H1 (cell line): ENCODE results near the gene BRD1. TPM values are rescaled to one million over a fixed set of nuclear protein-coding genes. Genes with fewer than 3 reads are reported as not detected.
A peak's percentile ranks its signal among the peaks of the same experiment; 100 is the strongest.

Experiments used
- CTCF ChIA-PET: fragments of 300-600 bp; sonication (Branson Sonifier 250); formaldehyde crosslinking; loops from one replicate; lab custom pipeline; 2021; ENCODE audit not compliant: partially characterized antibody; lab: Charles Lee
- POLR2A ChIA-PET: fragments of 300-600 bp; sonication (Branson Sonifier 250); formaldehyde crosslinking; loops from one replicate; lab custom pipeline; 2021; ENCODE audit warnings: inconsistent platforms; ENCODE audit not compliant: partially characterized antibody; lab: Charles Lee
- DNase-seq, 2 experiments: peaks; one replicate each; pipeline versions ENCODE4 v3.0.0 to v3.0.0-alpha.2; 2010 to 2022; ENCODE audit warnings: low spot score in 2 of 2, low read depth in 1 of 2, mixed read lengths in 1 of 2
- FAIRE-seq: peaks from 2 replicates; lab custom pipeline; 2011; peaks lifted over from hg19 to GRCh38; lab: Jason Lieb, UNC
- H2AFZ ChIP-seq: 2 replicates; pipeline ENCODE4 v1.8.1; 2012; ENCODE audit warnings: low read length, inconsistent platforms
- H2AK5ac ChIP-seq: 2 replicates; pipeline ENCODE4 v1.6.1; 2013; ENCODE audit warnings: low read depth, low read length
- H2BK120ac ChIP-seq: replicated peaks from 2 replicates; pipeline ENCODE3; 2013; ENCODE audit warnings: low read depth, low read length, inconsistent platforms
- H2BK12ac ChIP-seq: 2 replicates; pipeline ENCODE4 v1.6.1; 2013; ENCODE audit warnings: low read depth, low read length
- H2BK15ac ChIP-seq: 2 replicates; pipeline ENCODE4 v1.6.1; 2013; ENCODE audit warnings: low read length
- H2BK20ac ChIP-seq: 2 replicates; pipeline ENCODE4 v1.6.1; 2013; ENCODE audit warnings: low read length
- H2BK5ac ChIP-seq: 2 replicates; pipeline ENCODE4 v1.6.1; 2013; ENCODE audit warnings: low read depth, low read length
- H3K14ac ChIP-seq: 2 replicates; pipeline ENCODE4 v1.6.1; 2013; ENCODE audit warnings: inconsistent platforms; ENCODE audit not compliant: insufficient read length
- H3K18ac ChIP-seq: 2 replicates; pipeline ENCODE4 v1.6.1; 2013; ENCODE audit warnings: low read length; ENCODE audit errors: extremely low read depth
- H3K23ac ChIP-seq: 2 replicates; pipeline ENCODE4 v1.6.1; 2013; ENCODE audit warnings: inconsistent platforms; ENCODE audit not compliant: insufficient read length
- H3K23me2 ChIP-seq: 2 replicates; pipeline ENCODE4 v1.6.1; 2013; ENCODE audit warnings: low read depth, low read length
- H3K27ac ChIP-seq: 2 replicates; pipeline ENCODE4 v1.6.1; 2011; ENCODE audit warnings: low read depth, low read length, inconsistent platforms
- H3K27me3 ChIP-seq, 4 experiments: replicated peaks in 1 of 4; 1 replicate in 1 of 4; 2 replicates in 3 of 4; pipeline versions ENCODE4 v1.6.1 to v1.8.1; 2011 to 2013; ENCODE audit warnings: low read length in 3 of 4, mild to moderate bottlenecking in 3 of 4, inconsistent platforms in 2 of 4, mixed read lengths in 2 of 4, moderate library complexity in 1 of 4; ENCODE audit not compliant: control insufficient read depth in 3 of 4, insufficient read depth in 3 of 4; ENCODE audit errors: extremely low read depth in 1 of 4
- H3K36me3 ChIP-seq, 4 experiments: 2 replicates each; pipeline versions ENCODE4 v1.6.1 to v1.8.1; 2011 to 2013; ENCODE audit warnings: mild to moderate bottlenecking in 4 of 4, low read length in 3 of 4, moderate library complexity in 2 of 4, control low read depth in 1 of 4, inconsistent platforms in 1 of 4; ENCODE audit not compliant: insufficient read depth in 4 of 4, control insufficient read depth in 2 of 4
- H3K4ac ChIP-seq: replicated peaks from 2 replicates; pipeline ENCODE3; 2013; ENCODE audit warnings: low read length, low read depth, mixed read lengths, inconsistent platforms; ENCODE audit not compliant: insufficient read length
- H3K4me1 ChIP-seq, 4 experiments: replicated peaks in 1 of 4; 1 replicate in 1 of 4; 2 replicates in 3 of 4; pipeline versions ENCODE4 v1.6.1 to v1.8.1; 2011 to 2013; ENCODE audit warnings: low read length in 3 of 4, inconsistent platforms in 2 of 4, mixed read lengths in 1 of 4; ENCODE audit not compliant: insufficient read depth in 4 of 4, control insufficient read depth in 3 of 4
- H3K4me2 ChIP-seq, 2 experiments: 2 replicates each; pipeline versions ENCODE4 v1.6.1 to v1.8.1; 2011 to 2013; ENCODE audit warnings: low read depth in 2 of 2, low read length in 2 of 2, control low read depth in 1 of 2, inconsistent platforms in 1 of 2, mild to moderate bottlenecking in 1 of 2; ENCODE audit not compliant: insufficient read depth in 1 of 2
- H3K4me3 ChIP-seq, 4 experiments: fragments of 200-600, 300-600 bp in 1 of 4; sonication (generic), shearing (Covaris generic), sonication (Bioruptor Twin) in 1 of 4; 2 replicates each; pipeline versions ENCODE4 v1.5.1 to v1.8.1; 2011 to 2016; ENCODE audit warnings: low read length in 4 of 4, low read depth in 3 of 4, control low read depth in 2 of 4, inconsistent platforms in 2 of 4, mild to moderate bottlenecking in 2 of 4, mixed read lengths in 1 of 4, moderate library complexity in 1 of 4; ENCODE audit not compliant: insufficient read depth in 2 of 4; ENCODE audit errors: extremely low read depth in 1 of 4
- H3K56ac ChIP-seq: replicated peaks from 2 replicates; pipeline ENCODE3; 2013; ENCODE audit warnings: low read depth, mild to moderate bottlenecking, mixed read lengths, low read length, inconsistent platforms; ENCODE audit not compliant: insufficient read length
- H3K79me1 ChIP-seq: 2 replicates; pipeline ENCODE4 v1.6.1; 2013; ENCODE audit warnings: low read depth, low read length, control low read depth
- H3K79me2 ChIP-seq, 2 experiments: 2 replicates each; pipeline versions ENCODE4 v1.6.1 to v1.8.1; 2012 to 2013; ENCODE audit warnings: low read length in 2 of 2, mild to moderate bottlenecking in 2 of 2, inconsistent platforms in 1 of 2; ENCODE audit not compliant: insufficient read depth in 2 of 2, control insufficient read depth in 1 of 2
- H3K9ac ChIP-seq, 4 experiments: replicated peaks in 1 of 4; 1 replicate in 1 of 4; 2 replicates in 3 of 4; pipeline versions ENCODE4 v1.6.1 to v1.8.1; 2011 to 2013; ENCODE audit warnings: low read depth in 3 of 4, low read length in 3 of 4, control low read depth in 2 of 4, mild to moderate bottlenecking in 2 of 4, moderate library complexity in 2 of 4, inconsistent platforms in 1 of 4; ENCODE audit errors: extremely low read depth in 1 of 4
- H3K9me3 ChIP-seq, 2 experiments: 2 replicates each; pipeline versions ENCODE4 v1.6.1 to v1.8.1; 2012 to 2013; ENCODE audit warnings: mild to moderate bottlenecking in 2 of 2, moderate library complexity in 2 of 2, control low read depth in 1 of 2, inconsistent platforms in 1 of 2, low read depth in 1 of 2, low read length in 1 of 2, mixed read lengths in 1 of 2; ENCODE audit not compliant: insufficient read depth in 2 of 2
- H4K20me1 ChIP-seq, 2 experiments: replicated peaks in 1 of 2; 2 replicates each; pipeline versions ENCODE3 to v1.8.1; 2011 to 2013; ENCODE audit warnings: inconsistent platforms in 2 of 2, low read length in 2 of 2, mild to moderate bottlenecking in 1 of 2; ENCODE audit not compliant: insufficient read depth in 2 of 2, control insufficient read depth in 1 of 2
- H4K5ac ChIP-seq: 2 replicates; pipeline ENCODE4 v1.6.1; 2013; ENCODE audit warnings: low read length, low read depth, mixed read lengths, inconsistent platforms; ENCODE audit not compliant: insufficient read length
- H4K8ac ChIP-seq: 2 replicates; pipeline ENCODE4 v1.8.0; 2013; ENCODE audit warnings: mild to moderate bottlenecking, moderate library complexity, low read length, inconsistent platforms; ENCODE audit not compliant: insufficient read depth; ENCODE audit errors: extremely low read depth
- H4K91ac ChIP-seq: replicated peaks from 2 replicates; pipeline ENCODE3; 2013; ENCODE audit warnings: low read length, mixed read lengths, inconsistent platforms; ENCODE audit not compliant: insufficient read length
- BACH1 ChIP-seq: IDR thresholded peaks from 2 replicates; pipeline ENCODE4 v1.6.1; 2012; ENCODE audit warnings: low read length, improper control_type of control experiment
- CBX5 ChIP-seq: fragments of 300-800, 300-1000 bp; sonication (generic); IDR thresholded peaks from 2 replicates; pipeline ENCODE4 v1.7.1; 2016; ENCODE audit warnings: antibody characterized with exemption, low read length, low read depth
- CHD2 ChIP-seq: IDR thresholded peaks from 2 replicates; pipeline ENCODE4 v1.6.1; 2012; ENCODE audit warnings: low read length, improper control_type of control experiment
- GTF2F1 ChIP-seq: IDR thresholded peaks from 2 replicates; pipeline ENCODE4 v1.6.1; 2012; ENCODE audit warnings: low read depth, low read length, improper control_type of control experiment, borderline replicate concordance
- HDAC2 ChIP-seq, 2 experiments: fragments of 300-600 bp in 1 of 2; sonication (generic) in 1 of 2; IDR thresholded peaks; 2 replicates each; pipeline ENCODE4 v1.6.1; 2011 to 2012; ENCODE audit warnings: low read depth in 2 of 2, low read length in 2 of 2, mild to moderate bottlenecking in 2 of 2, moderate library complexity in 2 of 2, borderline replicate concordance in 1 of 2, inconsistent platforms in 1 of 2
- POLR2A ChIP-seq, 2 experiments: IDR thresholded peaks; 1 replicate in 1 of 2; 2 replicates in 1 of 2; pipeline ENCODE4 v1.6.1; 2011; ENCODE audit warnings: low read depth in 2 of 2, low read length in 2 of 2, mild to moderate bottlenecking in 2 of 2; ENCODE audit errors: control extremely low read depth in 1 of 2
- RFX5 ChIP-seq: IDR thresholded peaks from 2 replicates; pipeline ENCODE4 v1.6.1; 2011; ENCODE audit warnings: low read depth, low read length, improper control_type of control experiment, borderline replicate concordance
- RXRA ChIP-seq: IDR thresholded peaks from 2 replicates; pipeline ENCODE4 v1.6.1; 2011; ENCODE audit warnings: low read depth, mild to moderate bottlenecking, low read length, moderate library complexity; ENCODE audit not compliant: insufficient read depth
- SP1 ChIP-seq: IDR thresholded peaks from 2 replicates; pipeline ENCODE4 v1.6.1; 2011; ENCODE audit warnings: low read depth, low read length
- SUZ12 ChIP-seq: fragments of 200-600 bp; sonication (generic); IDR thresholded peaks from 2 replicates; pipeline ENCODE4 v1.6.1; 2012; ENCODE audit warnings: mild to moderate bottlenecking, inconsistent platforms, low read length, moderate library complexity, mixed read lengths
- WGBS, 2 experiments: shearing (Covaris generic) in 1 of 2; methylation state at CpG; one replicate each; pipeline versions ENCODE4 v1.1.6 to v1.1.7; 2013 to 2015; ENCODE audit warnings: low lambda C conversion rate in 2 of 2, mixed read lengths in 2 of 2, inconsistent platforms in 1 of 2, low coverage in 1 of 2, missing lambda C conversion rate in 1 of 2; ENCODE audit not compliant: insufficient replicate concordance in 2 of 2, insufficient coverage in 1 of 2, insufficient read length in 1 of 2; ENCODE audit errors: extremely low coverage in 1 of 2, missing lambda C conversion rate in 1 of 2; 5-methylcytosine and 5-hydroxymethylcytosine counted together
- polyA plus RNA-seq, 7 experiments: library from polyadenylated mRNA; depleted of rRNA in 3 of 7; stranded (reverse) in 5 of 7; unstranded in 2 of 7; fragments of >200 nt in 5 of 7; fragments of 200-250 nt in 2 of 7; gene quantifications; 1 replicate in 5 of 7; 2 replicates in 1 of 7; 4 replicates in 1 of 7; pipeline versions ENCODE4 v1.2.1 to v1.2.3, GENCODE V29; 2011 to 2013; ENCODE audit warnings: missing spikeins in 2 of 7, mixed read lengths in 2 of 7
- total RNA-seq: library from RNA; stranded (reverse); fragmentation: NEBNext Ultra II Directional; extraction: Animal tissue kit (Norgen Biotek cat#: 25700); gene quantifications from 2 replicates; pipeline ENCODE4 v1.2.1, GENCODE V29; 2021

Gene BRD1
- total and polyA plus RNA-seq, 2 of the 8 experiments (the other 6 are each of a cell fraction or from before 2014, with no cell fraction given), result 6.8 to 34.0 TPM

- Histone ChIP-seq H2BK120ac (peak overlapping the region; percentile 28), H3K79me1 (peaks cover 22% of the 10 kb centered on the region), H2BK12ac (no peak overlapping the region), H3K27me3 (no peaks in the 10 kb centered on the region), H2BK15ac (no peak overlapping the region), H3K79me2 (peaks cover 23 to 90% of the 10 kb centered on the region in 2 experiments), H2AK5ac (no peak overlapping the region), H4K5ac (no peak overlapping the region), H3K14ac (no peak overlapping the region), H3K23me2 (no peaks in the 10 kb centered on the region), H3K27ac (no peak overlapping the region), H3K4me3 (no peak overlapping the region), H3K23ac (no peak overlapping the region), H3K56ac (no peak overlapping the region), H4K20me1 (peaks cover 9 to 21% of the 10 kb centered on the region in 2 experiments), H3K4me1 (no peaks in the 10 kb centered on the region), H3K4me2 (no peak overlapping the region), H3K36me3 (peaks cover 0 to 6% (median 0%) of the 10 kb centered on the region in 4 experiments; a peak in 3 of 8 replicates), H4K91ac (no peak overlapping the region), H3K18ac (no peak overlapping the region), H2AFZ (no peak overlapping the region), H3K9me3 (peaks cover 9 to 10% of the 10 kb centered on the region in 2 experiments), H3K9ac (no peak overlapping the region), H2BK5ac (no peak overlapping the region; the same call in 1 of the 2 replicates), H3K4ac (no peak overlapping the region), H2BK20ac (no peak overlapping the region), H4K8ac (no peak overlapping the region)
- 91% methylated on average over 17 of the region's 17 CpGs; no CpG with 5 or more reads in 1 of the 2 experiments for WGBS, 2 experiments
- FAIRE-seq (no peak), DNase-seq (no peak)
- ChIA-PET POLR2A (no interaction called here), CTCF (interaction anchor here (0.7 to 3.0 kb wide), 3 partner anchors 9 to 142 kb away, joined by 3 to 9 read pairs (median 4); no protein-coding TSS in a partner anchor)
- TF ChIP-seq RXRA (no peak), SUZ12 (no peak), BACH1 (no peak), CHD2 (no peak), POLR2A (IDR thresholded peaks at IDR 0.05; ENCODE audit: control extremely low read depth in 1 of 2, low read depth in 2 of 2, low read length in 2 of 2) (no peak), HDAC2 (IDR thresholded peaks at IDR 0.05; ENCODE audit: borderline replicate concordance in 1 of 2, low read depth in 2 of 2, low read length in 2 of 2) (no peak), RFX5 (no peak), GTF2F1 (no peak), SP1 (no peak), CBX5 (no peak)
Measured at GRCh38 chr22:49869086-49869830, 41.6 kb upstream of the BRD1 start.
